Activated gamma-delta T cell treated with Interleukin-2 at 50 U/mL for 16 hours (primary cell): ENCODE results near the gene REXO4.
"Not testable (repeated sequence)": the region's sequence is repeated elsewhere in the genome, so short reads cannot be mapped to it uniquely, and the experiment has no call there.

Experiments used
- DNase-seq: peaks from one replicate; pipeline ENCODE4 v3.0.0-alpha.2; 2020

Gene REXO4

DNA sequence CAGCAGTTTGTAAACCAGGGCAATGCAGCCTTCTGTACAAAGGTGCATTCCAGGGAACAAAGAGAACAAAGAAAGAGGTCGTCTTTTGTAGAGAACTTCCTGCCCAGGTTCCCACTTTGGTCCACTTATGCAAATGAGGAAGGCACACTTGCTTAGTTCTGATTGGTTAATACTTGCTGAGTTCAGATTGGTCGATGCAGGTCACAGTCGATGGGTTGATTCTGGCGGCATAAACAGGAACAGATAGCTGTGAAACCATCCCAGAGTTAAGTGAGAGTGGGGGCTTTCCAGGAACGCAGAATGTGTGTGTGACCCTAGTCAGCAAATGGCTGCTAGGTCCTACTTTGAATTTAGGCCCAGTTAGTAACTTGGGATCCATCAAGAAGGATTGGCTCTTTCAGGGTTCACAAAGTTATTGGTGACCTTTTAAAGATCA lies 2.6 kb upstream of the REXO4 start:
- DNase-seq, result no peak

DNA sequence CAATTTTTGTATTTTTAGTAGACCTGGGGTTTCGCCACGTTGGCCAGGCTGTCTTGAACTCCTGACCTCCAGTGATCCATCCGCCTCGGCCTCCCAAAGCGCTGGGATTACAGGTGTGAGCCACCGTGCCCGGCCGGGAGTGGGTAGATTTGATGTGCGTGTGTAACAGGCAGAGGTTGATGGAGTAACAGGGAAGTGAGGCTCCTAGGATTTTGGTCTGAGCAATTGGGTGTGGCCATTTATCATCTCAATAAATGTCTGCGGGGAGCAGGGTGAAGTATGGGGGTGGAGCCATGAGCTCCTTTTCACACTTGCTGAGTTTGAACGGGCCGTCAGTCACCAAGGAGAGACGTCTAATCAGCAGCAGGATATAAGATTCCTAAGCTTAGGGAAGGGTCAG lies 1.2 kb upstream of the REXO4 start:
- no peak for DNase-seq

DNA sequence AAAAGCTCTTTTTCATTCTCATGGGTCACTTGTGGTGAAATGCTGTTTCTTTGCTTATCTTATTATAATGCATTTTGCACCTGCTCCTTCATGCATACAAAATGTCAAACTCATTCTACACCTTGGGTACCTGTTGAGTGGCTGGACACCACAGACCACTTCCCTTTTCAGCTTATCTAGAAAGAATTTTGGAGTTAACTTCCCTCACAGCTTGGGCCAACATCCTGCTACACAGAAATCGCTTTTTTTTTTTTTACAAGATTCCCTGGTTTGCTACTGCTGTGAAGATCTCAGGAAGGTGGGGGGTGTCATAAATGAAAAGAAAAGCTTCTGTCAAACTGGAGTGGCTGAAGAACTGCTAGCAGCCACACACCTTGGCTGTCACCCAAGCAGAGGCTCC lies 2.6 kb downstream of the REXO4 start:
- DNase-seq, result no peak

DNA sequence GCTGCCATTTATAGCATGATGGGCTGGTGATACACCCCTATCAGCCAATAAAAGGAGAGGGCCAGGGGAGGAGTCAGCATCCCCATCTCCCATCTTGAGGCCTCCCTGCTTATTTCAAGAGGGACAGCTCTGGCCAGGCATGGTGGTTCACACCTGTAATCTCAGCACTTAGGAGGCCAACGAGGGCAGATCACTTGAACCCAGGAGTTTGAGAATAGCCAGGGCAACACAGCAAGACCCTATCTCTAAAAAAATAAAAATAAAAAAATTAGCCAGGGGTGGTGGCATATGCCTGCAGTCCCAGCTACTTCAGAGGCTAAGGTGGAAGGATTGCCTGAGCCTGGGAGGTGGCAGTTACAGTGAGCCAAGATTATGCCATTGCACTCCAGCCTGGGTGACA lies 9.8 kb downstream of the REXO4 start:
- no peak for DNase-seq

DNA sequence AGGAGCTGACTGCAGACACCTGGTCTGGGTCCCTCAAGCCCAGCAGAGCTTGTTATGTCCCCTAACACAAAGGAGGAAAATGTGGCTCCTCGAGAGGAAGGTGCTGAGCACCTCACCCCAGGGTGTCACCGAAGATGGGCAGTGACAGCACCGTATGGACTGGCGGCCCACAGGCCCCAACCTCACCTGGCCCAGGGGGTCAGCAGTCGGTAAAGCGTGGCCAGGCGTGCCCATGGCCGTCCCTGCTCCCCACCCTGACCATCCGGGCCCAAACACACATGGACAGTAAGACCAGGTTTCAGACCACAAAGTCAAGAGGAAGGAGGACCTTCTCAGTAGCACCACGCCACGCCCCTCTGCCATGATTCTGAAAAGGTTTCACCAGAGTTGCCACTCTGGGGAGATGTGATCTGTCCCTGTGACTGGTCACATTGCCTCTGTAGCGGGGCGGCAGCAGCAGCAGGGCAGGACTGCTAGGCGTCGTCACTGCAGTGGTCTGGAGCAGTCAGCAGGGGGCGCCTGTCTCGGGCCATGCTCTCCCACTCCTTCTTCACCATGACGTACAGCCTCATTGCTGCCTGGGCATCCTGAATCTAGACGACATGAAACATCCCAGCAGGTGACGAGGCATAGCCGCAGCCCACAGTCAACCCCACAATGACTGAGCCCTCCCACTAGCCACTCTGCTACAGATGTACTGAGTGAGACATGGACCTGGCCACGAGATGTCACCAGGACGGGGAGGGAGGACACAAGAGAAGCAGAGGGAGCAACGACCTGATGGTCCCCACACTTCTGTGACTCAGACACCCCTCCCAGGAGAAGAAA lies 11.1 kb downstream of the REXO4 start:
- peak; percentile 74 for DNase-seq

DNA sequence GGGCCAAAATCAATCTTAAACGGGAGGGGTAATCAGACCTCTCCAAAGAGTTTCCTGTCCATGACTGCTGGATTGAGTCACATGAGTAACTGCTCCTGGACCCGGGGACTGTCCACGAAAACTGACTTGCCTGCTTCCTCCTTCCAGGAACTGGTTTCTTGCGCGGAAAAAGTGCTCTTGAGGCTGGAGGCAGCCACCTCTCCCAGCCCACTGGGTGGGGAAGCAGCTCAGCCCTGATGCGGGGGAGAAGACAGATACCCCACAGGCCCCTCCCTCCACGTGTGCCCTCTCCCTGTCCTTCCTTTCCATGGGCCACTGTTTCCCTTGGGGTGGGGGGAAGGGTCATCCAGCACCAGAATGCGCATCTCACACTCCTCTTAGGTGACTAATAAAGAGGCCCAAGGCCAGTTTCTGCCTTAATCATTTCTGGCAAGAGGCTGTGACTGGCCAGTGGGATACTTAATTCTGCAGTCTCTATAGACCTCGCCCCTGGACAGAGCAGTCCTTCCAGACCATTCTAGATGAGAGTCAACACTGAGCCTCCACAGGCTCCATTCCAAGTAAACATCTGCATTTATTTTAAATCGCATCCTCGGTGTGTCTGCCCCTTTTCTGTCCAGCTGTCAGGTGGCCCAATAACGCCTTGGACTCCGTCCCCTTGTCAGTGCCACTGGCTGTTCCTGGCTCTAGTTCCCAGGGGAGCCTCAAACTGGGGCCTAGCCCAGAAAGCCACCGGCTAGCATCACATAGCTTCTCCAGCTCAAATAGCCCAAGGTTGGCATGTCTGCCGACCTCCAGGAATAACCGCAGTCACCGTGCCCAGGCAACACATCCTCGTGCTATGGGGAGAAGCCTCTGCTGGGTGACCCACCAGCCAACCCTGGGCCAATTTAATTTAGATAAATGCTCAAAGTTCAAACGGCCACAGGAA lies 12.0 kb downstream of the REXO4 start:
- no peak for DNase-seq

DNA sequence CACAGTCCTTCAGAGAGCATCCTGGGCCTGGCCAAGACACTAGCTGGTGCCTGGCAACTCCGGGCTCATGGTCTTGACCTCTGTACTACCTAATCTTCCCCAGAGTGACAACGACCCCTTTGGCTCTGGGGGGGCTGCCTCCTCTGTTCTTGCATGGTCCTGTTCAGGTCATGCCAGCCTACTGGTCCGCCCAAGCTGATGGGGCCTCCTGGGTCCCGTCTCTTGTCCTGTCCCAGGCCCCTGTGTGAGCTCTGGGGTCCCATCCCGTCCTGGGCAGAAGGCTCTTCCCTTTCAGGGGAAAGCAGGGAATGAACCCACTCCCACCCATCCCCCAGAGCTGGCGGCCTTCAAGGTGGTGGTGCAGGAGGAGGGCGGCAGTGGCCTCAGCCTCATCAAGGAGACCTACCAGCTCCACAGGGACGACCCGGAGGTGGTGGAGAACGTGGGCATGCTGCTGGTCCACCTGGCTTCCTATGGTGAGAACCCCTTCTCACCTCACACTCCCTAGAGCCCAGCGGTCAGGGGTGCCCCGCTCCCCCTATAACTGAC lies 13.3 kb downstream of the REXO4 start:
- no peak for DNase-seq

DNA sequence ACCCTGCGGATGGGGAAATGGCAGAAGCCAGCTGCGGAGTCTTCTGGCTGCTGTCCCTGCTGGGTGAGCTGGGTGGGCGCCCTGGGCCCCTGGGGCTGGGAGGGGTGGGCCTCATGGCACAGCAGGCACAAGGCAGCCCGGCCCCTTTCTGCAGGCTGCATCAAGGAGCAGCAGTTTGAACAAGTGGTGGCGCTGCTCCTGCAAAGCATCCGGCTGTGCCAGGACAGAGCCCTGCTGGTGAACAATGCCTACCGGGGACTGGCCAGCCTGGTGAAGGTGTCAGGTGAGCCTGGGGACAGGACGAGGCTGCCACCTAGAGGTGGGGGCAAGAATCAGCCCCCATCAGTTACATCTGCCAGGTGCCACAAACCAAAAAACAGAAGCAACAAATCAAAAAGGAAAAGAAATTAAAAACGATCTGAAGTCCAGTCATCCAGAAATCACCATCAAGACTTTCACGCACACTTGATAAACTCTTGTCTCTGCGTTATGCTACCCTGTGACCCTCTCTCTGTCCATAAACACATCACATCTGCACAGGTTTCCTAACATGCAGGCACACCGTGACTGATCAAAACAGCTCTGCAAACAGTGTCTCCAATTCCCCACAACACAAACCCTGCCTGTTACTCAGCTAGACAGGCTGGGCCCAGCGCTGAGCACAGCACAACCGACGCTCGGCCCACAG lies 13.9 kb downstream of the REXO4 start:
- peak; percentile 60 for DNase-seq

DNA sequence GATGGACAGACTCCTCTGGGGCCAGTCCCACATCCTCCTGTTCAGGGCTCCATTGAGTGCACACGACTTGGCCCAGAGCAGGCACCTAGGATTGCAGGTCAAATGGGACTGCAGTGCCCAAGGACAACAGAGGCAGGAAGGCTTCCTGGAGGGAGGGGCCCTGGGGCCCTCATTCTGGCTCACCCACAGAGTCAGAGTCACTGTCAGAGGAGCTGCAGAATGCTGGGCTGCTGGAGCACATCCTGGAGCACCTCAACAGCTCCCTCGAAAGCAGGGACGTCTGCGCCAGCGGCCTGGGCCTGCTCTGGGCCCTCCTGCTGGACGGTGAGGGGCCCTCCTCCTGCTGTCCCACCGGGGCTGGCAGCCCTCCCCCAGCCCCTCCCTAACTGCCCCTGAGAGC lies 15.1 kb downstream of the REXO4 start:
- DNase-seq, result no peak

DNA sequence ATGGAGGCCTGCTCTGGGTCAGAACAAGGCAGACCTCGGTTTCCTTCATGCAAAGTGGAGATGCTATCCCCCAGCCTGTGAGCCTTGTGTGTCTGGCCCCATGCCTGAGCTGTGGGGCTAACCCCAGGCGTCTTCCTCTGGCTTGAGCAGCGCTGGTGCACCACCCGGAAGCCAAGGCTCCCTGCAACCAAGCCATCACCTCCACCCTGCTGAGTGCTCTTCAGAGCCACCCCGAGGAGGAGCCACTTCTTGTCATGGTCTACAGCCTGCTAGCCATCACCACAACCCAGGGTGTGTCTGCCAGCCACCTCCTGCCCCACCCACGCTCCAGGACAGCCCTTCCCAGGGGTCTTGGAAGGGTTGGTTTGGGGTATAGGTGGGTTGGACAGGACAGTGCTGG lies 16.2 kb downstream of the REXO4 start:
- DNase-seq, result no peak

DNA sequence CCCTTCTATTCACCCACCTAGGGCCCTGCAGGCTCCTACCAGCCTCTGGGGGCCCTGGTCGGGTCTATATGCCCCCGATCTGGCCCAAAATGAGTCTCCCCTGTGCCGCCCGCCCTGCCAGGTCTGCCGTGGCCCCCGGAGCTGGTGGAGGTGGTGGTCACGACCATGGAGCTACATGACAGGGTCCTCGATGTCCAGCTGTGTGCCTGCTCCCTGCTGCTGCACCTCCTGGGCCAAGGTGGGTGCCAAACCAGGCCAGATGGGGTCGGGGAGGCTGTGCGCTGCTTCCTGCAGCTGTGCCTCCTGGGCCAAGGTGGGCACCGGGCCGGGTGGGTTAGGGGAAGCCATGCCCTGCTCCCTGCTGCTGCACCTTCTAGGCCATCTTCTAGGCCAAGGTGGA lies 17.5 kb downstream of the REXO4 start:
- DNase-seq, result no peak

DNA sequence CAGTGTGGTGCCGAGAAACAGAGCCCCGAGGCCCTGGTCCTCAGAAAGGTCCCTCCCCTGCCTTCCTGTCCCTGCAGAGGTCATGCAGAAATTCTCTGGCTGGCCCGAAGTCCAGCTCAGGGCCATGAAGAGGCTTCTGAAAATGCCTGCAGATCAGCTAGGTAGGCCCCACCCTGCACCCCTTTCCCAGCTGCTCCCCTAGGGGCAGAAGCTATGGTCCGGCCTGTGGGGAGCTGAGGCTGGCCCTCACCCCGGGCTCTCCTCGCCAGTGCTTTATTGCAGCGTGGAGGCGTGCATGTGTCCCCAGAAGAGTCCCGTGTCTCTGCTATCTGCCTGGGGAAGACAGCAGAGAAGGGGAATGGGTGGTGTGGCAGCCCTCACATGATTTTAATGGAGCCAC lies 19.9 kb downstream of the REXO4 start:
- DNase-seq, result no peak

DNA sequence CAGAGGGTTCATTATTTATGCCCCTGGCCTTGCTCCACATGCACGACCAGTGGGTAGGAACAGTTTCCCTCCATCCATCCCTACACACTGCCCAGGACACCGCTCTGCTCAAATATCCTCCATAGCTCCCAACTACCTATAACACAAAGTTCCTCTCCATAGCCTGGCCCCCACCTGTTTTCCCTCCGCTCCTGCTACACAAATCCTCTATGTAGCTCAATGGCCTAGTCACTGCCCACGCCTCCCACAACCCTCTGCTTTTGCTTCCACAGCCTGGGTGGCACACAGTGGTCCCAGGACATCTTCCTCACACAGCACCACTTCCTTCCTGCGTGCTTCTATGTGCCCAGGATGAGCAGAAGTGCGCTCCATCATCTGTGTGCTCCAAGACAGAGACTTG lies 20.4 kb downstream of the REXO4 start:
- no peak for DNase-seq

DNA sequence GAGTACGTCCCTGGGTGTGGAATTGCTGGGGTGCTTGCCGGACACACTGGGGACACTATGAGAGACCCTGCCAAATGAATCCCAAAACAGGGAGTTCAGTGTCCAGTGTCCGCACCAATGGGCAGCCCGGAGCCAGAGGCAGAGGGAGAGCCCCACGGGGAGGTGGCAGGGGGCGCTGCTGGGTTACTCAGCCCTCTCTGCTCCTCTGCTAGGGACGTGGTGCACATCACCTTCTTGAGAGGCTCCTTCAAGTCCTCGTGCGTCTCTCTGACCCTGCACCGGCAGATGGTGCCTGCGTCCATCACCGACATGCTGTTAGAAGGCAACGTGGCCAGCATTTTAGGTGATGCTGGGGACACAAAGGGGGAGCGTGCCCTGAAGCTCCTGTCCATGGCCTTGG lies 20.9 kb downstream of the REXO4 start:
- DNase-seq, result no peak

DNA sequence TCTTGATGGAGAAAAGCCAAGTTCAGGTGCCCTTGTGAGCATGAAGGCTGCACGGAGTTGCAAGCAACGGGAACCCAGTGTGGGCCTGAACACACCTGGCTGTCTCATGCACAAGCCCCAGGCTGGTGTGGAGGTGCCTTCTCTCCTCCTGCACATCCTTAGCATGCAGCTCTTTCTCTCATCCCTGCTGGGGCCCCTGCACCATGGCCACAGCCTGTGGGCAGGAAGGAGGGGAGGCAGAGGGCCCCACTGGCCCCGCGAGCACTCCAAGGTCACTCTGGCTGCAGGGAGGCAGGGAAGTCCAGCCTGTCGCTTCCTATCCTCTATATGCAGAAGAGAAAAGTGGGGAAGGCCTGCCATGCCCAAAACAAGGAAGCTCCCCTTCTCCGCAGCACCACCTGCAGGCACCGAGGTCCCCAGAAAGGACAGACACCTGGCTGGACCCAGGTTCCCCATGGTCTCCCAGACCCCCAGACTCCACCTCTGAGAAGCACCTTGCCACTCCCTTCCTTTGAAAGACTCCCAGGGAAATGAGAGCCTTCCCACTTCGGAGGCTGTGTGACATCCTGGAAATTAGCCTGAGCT lies 23.0 kb downstream of the REXO4 start:
- no peak for DNase-seq

DNA sequence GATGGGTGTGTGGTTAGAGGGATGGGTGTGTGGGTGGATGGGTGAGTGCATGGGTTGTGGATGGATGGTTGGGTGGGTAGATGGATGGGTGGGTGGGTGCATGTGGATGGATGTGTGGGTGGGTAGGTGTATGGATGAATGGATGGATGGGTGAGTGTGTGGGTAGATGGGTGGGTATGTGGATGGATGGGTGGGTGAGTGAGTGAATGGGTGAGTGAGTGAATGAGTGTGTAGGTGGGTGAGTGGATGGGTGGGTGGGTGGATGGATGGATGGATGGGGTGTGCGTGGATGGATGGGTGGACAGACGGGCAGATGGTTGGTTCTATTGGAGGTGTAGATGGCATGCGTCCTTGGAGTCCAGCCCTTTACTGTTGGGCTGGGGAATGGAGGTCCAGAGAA lies 24.4 kb downstream of the REXO4 start:
- no peak for DNase-seq

DNA sequence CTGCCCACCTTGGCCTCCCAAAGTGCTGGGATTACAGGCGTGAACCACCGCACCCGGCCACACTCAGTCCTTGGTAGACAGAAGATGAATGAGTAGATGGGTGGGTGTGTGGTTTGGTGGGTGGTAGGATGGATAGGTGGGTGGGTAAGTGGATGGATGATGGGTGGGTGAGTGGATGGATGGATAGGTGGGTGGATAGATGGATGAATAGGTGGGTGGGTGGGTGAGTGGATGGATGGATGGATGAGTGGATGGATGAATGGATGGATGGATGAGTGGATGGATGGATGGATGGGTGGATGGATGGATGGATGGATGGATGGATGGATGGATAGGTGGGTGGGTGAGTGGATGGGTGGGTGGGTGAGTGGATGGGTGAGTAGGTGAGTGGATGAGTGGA lies 25.5 kb downstream of the REXO4 start:
- DNase-seq, result not testable (repeated sequence)

DNA sequence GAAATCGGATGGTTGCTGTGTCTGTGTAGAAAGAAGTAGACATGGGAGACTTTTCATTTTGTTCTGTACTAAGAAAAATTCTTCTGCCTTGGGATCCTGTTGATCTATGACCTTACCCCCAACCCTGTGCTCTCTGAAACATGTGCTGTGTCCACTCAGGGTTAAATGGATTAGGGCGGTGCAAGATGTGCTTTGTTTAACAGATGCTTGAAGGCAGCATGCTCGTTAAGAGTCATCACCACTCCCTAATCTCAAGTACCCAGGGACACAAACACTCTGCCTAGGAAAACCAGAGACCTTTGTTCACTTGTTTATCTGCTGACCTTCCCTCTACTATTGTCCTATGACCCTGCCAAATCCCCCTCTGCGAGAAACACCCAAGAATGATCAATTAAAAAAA lies 26.4 kb downstream of the REXO4 start:
- not testable (repeated sequence) for DNase-seq

DNA sequence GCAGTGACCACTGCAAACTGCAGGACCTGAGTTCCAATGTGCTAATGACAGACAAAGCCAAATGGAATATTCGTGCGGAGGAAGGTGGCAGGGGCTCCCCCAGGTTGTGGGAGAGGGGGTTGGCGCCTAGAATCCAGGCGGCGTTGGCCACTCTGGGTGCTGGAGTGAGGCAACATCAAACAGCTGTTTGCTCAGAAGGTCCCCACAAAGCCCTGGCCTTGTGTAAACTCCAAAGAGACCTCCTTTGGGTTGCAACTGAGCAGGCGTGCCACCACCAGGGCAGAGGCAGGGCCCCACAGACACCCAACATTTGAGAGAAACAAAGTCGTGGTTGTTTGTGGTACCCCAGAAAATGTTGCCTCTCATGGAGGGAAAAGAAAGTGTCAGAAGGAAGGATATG lies 27.1 kb downstream of the REXO4 start:
- no peak for DNase-seq

DNA sequence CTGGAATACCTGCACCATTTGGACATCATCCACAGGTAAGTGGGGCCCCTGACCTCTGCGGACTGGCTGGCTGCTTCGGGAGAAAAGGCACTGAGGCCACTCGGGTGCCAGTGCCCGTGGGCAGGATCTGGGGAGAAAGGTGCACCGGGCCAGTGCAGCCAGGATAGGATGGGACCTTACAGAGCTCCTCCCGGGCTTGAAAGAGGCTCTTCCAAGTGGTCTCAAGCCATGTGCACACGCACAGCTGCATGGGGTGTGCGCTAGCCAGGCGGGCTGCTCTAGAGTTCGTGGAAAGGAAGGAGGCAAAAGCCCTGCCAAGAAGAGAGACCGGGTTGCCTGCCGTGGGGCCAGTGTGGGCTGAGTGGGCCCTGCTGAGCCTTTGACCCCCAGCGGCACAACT lies 28.2 kb downstream of the REXO4 start:
- DNase-seq, result no peak

DNA sequence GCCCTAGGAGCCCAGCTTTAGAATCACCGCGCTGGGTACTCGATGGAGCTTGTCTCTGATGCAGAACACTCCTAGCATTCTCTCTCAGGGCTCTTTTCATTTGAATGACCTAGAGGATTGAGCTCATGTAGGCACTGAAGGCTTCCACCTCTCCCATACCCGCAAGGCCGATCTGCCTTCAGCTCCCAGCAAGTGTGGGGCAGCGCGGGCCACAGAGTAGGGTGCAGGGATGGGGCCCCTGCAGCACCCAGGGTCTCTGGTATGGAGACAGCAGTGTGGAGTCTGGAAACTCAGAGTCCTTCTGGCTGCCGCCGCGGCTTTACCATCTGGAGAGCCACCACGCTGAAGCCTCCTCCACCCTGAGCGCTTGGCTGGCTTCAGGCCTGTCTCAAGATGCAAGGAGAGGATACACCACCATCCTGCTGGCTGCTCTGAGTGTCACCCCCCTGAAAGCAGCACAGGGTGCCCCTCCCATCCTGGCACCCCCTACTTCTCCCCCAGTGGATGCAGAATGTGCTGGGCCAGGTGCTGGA lies 28.7 kb downstream of the REXO4 start:
- DNase-seq, result no peak

DNA sequence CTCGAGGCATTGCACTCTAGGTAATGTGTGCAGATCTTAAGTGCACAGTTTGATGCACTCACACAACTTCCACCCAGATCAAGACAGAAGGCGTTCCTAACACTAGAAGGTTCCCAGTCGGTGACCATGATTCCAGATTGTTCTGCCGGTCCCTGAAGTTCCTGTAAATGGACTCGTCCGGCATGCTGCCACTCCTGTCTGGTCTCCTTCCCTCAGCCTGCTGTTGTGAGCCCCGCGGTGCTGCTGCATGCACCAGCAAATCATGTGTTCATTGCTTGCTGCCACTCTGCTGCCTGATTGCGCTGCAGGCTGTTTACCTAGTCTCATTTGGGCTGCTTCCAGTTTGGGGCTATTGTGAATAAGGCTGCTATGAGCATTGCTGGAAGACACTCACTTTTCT lies 30.1 kb downstream of the REXO4 start:
- no peak for DNase-seq

DNA sequence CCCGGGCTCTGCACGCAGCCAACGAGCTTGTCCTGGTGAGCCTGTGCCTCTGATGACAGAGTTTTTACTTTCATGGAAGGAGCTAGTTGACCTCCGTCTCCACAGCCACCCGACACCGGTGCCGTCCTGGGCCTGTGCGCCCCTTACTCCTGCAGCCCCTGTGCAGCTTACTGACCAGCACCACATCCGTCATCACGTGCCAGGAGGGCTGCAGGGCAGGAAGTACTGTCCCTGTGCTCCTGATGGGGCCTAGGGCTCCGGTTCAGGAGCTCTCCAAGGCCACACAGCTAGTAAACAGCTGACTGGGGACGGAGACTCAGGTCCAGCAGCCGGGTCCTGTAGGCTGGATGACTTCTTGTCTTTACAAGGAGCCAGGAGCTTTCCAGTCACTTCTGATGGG lies 31.5 kb downstream of the REXO4 start:
- no peak for DNase-seq
